Measurements from ENCODE around the gene OSBPL7. TPM values are rescaled to one million over a fixed set of nuclear protein-coding genes. Genes with fewer than 3 reads are reported as not detected.

The OSBPL7 gene
- total RNA-seq, 1 donor from 2014 or later = 4.6 TPM

DNA sequence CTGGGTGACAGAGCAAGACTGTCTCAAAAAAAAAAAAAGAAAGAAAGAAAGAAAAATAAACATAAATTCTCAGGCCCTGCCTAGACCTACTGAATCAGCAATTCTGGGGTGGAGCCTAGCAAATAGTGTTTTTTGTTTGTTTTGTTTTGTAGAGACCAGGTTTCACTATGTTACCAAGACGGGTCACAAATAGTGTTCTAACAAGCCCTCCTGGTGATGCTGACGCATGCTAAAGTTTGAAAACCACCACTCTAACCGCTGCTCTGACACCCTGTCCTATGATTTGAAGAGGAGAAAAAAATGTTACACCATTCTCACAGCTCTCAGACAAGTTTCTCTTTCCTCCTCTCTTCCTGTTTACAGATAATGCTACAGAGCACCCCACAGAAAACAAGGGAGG is 8.3 kb upstream of the OSBPL7 start:
- no peak for DNase-seq (ENCODE audit: low read depth in 2 of 2)

DNA sequence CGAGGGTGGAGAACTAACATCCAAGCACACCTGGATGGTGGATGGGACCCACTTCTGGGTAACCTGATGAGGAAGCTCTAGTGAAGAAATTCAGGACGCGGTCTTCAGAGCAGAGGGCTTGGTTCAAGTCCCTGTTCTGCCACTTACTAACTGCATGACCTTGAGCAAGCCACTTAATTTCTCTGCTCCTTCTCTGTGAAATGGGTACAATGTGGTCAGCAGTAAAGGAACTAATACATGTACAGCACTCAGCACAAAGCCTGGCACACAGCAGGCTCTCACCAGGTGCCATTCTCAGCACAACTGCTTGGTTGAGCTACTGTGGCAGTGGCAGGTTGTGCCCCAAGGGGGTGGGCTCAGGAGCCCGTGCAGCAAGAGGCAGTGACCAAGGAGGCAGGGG is 1.9 kb upstream of the OSBPL7 start:
- no peak for DNase-seq (ENCODE audit: low read depth in 2 of 2)

DNA sequence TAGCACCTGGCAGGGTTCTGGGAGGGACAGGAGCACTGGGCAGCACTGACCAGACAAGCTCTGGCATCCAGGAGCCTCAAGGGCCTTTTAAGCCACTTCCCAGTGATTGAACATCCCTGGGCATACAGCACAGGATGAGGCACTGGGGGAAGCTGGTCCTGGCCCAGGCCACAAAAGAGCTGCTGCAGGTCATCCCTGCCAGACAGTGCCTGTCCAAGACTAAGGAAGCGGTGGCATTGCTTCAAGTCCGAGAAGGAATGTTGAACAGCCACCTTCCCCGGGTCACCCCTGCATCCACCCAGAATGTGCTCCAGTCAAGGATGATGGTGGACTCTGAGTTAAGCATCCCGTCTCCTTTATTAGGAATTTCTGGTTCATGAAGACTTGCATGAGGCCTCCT is 1.2 kb upstream of the OSBPL7 start:
- DNase-seq (ENCODE audit: low read depth in 2 of 2) = no peak

DNA sequence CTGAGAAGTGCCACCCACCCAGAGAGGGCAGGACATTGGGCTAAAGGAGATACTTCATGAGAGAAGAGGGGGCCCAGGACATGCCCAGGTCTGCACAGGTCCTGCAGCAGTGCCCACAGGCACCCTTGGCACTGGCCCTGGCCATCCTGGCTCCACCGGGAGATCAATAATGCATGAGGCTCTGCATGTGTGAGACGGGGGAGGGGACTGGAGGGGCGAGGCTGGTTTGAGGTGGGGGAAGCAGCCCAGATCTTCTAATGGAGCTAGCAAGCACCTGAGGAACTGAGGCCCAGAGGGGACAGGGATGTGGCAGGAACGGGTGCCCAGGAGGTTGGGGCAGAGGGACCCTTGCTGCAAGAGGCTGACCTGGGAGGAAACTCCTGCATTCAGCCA is 567 bp downstream of the OSBPL7 start:
- no peak for DNase-seq (ENCODE audit: low read depth in 2 of 2)

DNA sequence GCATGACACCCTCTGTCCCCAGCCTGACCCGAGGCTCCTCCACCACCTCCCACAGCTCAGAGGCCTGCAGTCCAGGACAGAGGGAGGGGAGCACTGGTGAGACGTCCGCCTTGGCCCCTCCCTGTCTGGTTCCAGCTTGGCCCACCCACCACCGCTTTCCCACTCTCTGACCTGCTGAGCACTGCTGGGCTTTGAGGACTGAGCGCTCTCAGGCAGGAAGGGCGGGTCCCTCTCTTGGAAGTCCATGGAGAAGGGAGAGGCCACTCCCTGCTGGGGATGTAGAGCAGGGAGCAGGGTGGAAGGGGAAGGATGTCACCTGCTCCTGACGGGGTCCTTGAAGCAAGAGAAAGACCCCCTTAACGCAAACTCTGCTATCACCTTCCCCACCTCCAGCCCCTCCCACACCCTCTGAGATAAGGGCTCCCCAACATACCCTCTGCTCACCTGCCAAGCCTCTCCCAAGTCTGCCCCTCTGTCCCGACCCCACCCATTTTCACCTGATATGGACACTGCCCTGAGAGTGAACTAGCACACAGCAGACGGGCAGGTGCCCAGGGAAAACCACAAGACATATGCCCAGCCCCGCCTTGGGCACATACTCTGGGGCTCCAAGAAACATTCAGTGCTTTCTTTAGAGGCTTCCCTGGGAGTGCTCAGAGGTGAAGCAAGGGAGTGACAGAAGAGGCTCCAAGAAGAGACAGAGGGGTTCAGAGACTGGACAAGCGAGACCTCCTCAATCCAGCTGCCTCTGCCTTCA is 1.4 kb downstream of the OSBPL7 start:
- DNase-seq (ENCODE audit: low read depth in 2 of 2) = no peak

DNA sequence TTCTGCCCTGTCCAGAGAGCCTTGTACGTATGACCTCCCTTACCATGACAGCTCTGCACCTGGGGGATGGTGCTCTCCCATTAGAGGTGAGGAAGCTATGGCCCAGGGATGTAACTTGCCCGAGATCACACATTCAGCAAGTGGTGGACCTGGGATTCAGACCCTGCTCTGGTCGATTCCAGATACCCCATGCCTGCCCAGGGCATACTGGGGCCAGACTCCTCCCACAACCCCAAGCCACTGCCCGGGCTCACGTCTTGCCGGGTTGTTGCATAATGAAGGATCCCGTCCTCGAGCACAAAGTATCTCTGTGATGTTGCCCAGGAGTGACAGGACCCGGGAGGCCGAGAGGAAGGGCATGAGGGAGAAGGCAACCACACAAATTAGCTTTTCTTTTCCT is 2.1 kb downstream of the OSBPL7 start:
- DNase-seq (ENCODE audit: low read depth in 2 of 2) = no peak

DNA sequence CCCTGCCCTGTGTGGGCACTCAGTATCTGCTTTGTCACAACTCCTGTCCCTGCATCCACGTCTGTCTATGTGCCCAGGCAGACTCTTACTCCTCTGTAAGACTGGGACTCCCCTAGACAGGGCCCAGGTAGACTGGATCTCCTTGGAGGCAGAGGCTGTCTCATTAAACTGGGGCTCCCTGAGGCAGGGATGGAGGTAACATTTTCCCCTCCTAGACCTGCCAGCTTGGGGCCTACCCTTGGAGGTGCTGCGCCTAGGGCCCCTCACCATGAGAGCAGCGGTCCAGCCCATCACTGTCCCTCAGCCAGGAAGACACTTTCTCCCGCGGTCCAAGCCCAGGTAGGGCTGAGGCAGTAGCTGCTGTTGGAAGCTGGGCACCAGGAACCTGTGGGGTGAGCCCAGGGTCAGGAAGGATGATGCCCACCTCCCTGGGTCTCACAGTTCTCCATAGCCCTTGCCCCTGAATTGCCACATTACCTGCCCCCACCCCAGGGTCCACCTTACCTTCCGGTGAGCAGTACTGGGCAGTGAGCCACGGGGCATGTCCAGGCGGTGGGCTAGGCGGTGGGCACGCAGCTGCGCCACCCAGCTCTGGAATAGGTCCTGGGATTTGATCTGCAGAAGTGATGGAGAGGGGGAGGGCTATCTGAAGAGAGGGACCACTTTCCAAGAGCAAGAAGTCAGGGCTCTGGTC is 3.4 kb downstream of the OSBPL7 start:
- DNase-seq (ENCODE audit: low read depth in 2 of 2) = no peak

DNA sequence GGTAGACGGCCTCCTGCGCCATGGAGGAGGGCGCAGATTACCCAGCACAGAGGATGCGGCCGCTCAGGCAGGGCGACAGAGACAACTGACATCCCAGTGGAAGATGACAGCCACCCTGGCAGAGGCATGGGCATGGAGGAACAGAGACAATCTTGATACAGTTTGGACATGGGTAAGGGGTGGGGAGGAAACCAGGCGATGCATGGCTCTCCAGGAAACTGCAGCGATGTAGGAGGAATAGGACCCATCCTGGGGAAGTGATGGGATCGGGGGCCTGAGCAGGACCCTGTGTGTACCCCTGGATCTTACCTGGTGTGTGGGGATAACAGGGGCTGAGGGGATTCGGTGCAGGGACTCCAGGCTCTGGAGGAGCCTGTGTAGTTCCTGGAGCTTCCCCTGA is 4.6 kb downstream of the OSBPL7 start:
- DNase-seq (ENCODE audit: low read depth in 2 of 2) = no peak

DNA sequence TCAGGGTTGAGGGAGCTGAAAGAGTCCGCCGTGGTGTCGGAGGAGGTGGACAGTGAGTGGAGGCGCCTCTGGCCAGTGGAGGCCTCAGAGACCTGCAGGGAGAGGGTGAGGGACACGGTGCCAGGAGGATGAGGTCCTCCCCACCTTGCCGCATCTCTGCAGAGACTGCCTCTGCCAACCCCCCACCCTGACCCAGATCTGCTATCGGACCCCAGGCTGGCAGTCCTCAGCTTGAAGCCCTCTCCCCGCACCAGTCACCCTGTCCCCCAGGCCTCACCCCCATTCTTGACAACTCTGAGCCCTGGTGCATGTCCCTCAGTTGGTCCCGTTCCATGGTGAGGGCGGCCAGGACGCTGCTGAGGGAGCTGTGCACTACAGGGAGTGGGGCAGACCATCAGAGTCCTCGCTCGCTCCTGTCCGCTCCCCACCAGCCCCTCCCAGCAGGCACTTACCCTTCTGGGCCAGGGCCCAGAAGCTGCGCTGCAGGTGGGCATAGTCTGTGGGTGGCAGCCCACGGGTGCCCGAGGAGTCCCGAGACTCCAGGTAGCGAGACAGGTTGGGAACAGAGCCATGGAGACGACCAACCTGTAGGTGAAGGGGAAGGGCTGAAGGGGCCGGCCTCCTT is 5.4 kb downstream of the OSBPL7 start:
- DNase-seq (ENCODE audit: low read depth in 2 of 2) = no peak

DNA sequence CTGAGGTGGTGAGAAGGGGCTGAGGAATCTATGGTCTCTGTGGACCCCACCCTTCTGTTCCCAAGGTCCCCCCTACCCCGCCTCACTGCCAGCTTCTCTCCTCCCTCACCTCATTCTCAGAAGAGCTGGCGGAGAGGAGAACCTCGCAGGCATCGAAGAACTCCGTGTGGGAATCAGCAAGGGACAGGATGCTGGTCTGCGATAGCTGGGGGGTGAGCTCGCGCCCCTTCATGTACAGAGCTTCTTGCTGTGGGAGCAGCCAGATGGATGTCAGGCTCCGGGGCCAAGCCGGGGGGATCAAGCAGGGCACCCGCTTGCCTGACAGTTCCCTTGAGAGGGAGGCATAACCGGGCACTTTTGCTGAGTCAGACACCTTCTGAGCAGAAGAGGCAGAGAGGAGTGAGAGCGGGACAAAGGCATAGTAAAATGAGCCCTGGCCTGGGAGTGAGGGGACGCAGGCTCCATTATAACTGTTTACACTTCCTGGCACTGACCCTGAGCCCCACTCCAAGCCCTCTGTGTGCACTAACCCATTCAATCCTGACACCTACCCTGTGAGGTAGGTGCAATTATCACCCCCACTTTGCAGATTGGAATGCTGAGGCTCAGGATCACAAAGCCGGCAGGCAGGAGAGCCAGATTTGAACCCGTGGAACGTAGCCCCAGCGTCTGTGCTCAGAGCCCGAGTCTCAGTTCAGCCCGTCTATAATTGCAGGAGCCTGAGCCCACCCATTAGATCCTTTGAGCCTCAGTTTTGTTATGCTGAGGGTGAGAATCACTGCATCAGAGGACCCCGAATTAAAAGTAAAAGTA is 6.3 kb downstream of the OSBPL7 start:
- DNase-seq (ENCODE audit: low read depth in 2 of 2) = no peak

DNA sequence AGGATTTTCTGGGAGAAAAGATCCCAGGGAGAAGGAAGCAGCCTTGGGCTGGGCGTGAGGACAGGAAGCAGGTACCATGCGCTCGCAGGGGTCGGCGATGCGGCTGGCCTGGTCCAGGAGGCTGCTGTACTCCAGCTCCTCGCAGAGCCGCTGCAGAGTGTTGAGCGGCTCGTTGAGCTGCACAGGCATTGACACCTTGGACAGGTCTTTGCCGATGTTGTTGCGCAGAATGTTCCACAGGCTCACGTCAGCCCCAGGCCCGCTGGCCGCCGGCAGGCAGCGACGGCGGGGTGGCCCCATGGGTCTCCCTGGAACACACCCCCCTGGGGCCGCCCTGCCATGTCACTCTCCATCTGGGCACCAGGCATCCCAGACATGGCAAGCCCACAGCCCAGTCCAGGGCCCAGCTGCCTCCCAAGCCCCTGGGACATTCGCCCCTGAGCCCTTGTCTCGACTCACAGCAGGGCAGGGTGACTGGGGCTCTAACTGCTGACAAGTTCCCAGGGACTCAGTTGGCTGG is 8.0 kb downstream of the OSBPL7 start:
- DNase-seq (ENCODE audit: low read depth in 2 of 2) = no peak

DNA sequence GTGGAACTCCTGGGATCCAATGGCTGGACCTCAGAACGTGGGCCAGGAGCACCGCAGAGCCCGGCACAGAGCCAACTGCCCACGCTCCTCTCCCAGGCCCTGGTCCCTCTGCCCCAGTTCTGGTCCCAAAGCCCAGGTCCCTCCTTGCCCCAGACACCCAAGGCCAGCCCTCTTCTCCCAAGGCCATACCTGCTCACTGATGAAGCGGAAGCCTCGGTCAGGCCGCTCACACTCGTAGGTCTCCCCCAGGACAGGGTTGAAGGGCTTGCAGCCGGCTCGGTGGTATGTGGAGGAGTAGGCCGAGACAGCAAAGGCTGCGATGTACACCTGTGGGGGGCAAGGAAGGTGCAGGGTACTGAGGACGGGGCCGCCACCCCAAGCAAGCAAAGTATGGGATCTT is 8.5 kb downstream of the OSBPL7 start:
- no peak for DNase-seq (ENCODE audit: low read depth in 2 of 2)

DNA sequence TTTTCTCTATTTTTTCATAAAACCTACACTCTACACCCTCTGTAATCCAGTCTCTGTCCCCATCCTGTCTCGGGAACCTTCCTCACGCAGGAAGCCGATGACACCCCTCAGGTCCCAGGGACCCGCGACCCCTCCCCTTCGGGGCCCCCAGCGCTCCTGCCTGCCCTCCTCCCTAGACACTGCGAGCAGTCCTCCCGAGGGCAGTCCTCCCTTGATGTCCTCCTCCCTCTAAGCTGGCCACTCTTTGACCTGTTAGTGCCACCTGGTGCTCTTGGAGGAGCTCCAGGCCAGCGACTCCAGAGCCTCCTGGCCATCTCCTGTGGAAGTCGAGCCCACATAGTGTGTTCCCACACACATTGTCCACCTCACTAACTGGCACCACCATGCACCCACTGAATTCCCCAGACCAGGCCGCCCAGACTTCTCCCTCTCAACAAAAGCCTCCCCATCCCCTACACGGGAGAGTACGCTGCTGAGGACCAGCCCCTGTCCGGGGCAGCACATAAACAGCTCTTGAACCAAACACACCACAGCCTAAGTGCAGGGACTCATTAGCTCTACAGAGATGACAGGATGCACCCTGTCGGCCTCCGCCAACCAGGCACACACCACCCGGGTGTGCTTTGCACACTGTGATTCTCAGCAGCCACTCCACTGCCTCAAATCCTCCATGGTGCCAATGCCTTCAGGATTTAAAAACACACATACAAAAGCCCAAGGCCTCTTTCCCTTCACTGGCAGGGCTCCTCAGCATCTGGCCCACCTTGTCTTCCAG is 9.3 kb downstream of the OSBPL7 start:
- no peak for DNase-seq (ENCODE audit: low read depth in 2 of 2)

DNA sequence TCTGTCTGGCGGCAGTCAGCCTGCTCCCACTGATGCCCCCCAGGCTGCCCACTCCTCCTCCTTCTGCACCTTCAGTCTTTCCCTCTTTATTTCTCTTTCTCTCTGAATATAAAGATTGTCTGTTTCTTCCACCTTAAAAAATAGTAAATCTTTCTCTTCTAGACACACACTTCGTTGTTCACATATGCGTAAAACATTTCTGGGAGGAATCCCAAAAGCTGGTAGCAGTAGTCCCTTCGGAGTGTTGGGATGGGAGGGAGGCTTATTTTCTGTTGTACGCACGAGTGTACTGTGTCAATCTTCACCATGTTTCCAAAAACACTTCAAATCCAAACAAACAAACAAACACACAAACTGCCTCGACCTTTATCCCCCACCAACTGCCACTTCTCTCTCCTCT is 9.9 kb downstream of the OSBPL7 start:
- DNase-seq (ENCODE audit: low read depth in 2 of 2) = no peak

DNA sequence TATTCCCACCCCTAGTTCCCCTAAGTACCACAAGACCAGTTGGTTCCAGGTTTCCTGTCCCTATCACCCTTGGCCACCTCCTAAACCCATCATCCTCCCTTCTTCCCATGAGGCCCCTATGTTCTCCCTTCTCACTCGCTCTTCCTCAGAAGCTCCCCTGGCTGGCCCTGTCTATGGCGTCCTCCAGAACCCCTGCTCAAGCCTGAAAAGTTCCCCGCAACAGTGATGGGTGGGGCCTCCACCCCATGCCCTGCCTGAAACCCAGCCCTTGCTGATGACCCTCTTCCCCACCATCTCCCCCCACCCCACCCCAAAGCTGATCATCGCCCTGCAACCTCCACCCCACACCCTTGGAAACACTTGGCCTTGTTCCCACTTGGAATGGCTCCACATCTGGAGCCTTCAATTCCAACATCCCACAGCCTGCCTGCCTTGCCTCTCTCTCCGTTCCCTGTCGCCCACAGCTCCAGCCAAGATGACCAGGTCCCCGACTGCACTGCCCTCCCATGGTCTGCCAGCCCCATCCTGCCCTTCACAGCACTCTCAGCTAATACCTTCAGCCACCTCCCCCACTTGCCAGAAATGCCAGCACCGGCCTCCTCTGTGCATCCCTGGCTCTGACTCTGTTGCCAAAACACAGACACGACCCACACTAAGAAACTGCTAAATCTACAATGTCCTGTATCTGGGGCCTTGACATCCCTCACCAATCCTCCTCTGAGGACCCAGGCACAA is 10.5 kb downstream of the OSBPL7 start:
- DNase-seq (ENCODE audit: low read depth in 2 of 2) = no peak

DNA sequence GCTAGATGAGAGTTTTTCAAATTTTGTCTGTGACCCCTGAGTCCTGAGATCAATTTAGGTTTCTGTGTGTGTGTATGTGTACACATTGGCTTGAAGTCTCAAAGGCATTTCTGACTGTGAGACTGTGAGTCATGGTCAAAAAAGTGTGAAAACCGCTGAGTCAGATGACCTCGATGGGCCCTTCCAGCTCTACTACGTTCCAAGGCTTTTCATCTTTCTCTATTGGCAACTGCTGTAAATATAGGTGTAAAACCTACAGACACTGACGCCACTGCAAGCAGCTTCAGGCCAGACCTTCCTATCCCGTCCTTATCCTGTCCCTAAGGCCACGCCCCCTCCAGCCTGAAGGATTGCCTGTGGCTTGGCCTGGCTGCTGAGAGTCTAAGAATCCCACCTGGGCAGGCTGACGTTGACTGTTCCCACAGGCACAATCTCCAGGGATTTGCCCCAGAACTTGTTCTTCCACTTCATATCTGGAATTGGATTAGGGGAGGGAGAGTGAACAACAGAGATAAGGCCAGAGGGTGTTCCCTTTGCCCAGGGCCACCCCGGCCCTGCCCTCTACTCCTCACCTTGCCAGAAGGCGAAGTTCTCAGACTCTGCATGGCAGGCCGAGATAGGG is 11.3 kb downstream of the OSBPL7 start:
- peak in 1 of 2 donors; percentile 75 for DNase-seq (ENCODE audit: low read depth in 2 of 2)

DNA sequence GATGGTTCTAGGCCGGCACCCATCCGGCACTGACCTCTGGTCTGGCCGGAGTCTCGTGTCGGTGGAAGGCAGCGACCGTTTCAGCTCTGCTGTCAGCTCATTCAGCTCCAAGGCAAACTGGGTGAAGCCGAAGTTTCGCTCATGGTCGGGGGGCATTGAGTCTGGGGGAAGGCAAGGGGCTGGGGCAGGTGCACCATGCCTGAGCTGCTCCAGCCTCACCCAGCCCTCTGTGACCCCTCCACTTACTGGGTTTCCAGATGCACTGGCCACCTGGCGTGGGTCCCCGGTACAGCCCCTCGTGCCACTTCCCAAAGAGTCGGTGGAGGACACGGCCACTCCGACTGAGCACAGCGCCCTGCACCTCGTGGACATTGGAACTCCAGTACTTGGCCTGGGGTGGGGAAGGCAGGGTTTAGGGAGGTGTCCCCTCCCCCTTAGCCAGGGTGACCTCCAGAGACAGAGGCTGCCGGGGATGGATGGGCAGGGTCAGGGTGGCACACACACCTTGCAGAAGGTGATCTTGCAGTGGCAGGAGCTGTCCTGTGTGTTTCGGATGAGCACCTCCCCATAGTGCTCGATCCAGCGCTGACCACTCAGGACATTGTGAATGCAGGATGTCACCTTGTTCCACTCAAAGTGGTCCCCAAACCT is 12.6 kb downstream of the OSBPL7 start:
- no peak for DNase-seq (ENCODE audit: low read depth in 2 of 2)

DNA sequence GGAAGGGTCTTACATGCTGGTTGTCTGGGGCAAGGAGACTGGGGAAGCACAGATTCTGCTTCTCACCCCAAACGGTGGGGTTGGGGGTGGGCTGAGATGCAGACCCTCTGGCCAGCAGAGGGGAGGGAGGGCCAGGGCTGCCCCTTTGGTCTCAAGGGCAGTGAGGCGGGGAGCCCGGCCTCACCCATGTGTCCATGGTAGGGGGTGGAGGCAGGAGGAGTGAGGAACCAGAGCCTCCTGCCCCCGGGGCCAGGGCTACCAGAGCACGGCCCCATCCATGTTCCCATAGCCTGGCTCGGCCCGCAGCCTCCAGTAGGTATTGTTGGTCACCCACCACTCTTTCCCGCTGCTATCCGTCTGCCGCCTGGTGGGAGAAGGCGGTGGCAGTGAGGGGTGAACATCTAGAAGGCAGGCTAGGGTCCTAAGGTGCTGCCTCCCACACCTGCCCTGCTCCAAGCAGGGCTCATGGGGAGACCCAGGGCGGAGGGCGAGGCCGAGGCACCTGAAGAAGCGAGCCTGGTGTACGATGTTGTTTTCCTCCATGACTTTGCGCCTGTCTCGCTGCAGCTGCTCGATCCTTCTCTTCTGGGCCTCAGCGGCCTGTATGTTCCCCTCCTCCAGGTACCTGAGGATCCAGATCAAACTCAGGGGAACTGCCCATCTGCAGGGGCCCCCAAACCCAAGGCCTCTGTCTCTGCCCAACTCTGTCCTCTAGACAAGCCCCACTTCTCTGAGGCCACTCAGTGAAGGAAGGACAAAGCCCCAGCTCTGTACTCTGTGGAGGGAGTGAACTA is 13.4 kb downstream of the OSBPL7 start:
- DNase-seq (ENCODE audit: low read depth in 2 of 2) = no peak

DNA sequence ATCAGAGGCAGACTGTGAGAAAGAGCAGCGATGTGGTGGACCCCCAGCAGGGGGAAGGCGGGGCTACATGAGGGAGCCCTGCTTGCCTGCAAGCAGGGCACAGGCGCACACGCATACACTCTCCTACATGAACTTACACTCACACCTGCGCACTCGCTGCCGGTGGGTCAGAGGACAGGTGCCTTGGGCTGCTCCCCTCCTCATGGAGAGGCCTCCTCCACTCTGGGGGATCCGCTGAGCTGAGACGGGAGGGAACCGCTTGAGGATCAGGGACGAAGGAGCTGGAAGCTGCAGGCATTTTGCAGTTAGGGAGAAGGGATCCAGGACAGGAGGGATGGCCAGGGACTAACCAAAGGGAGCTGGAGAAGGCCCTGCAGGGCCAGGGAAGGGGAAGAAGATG is 14.2 kb downstream of the OSBPL7 start:
- DNase-seq (ENCODE audit: low read depth in 2 of 2) = no peak
